WTC11 (cell line): ENCODE data around the gene PLPP3. TPM values are rescaled to one million over a fixed set of nuclear protein-coding genes. Genes with fewer than 3 reads are reported as not detected.

Source experiments
- ATAC-seq: fragments of 200-7000 bp; cut with Tn5 transposase; 2 replicates; pipeline ENCODE4 v1.10.0; 2021; ENCODE audit warnings: mild to moderate bottlenecking, moderate library complexity
- CTCF ChIA-PET: fragments of 300-600 bp; sonication (Branson Sonifier 250); formaldehyde crosslinking; loops from one replicate; lab custom pipeline; 2021; ENCODE audit warnings: antibody characterized with exemption; lab: Charles Lee
- POLR2A ChIA-PET: fragments of 350-600 bp; sonication (Branson Sonifier 250); formaldehyde crosslinking; loops from one replicate; lab custom pipeline; 2021; ENCODE audit warnings: antibody characterized with exemption; lab: Charles Lee
- DNase-seq: peaks from one replicate; pipeline ENCODE4 v3.0.0; 2021; ENCODE audit warnings: low spot score
- H3K27ac Mint-ChIP-seq: 2 replicates; pipeline ENCODE4 v1.8.0; 2021; ENCODE audit warnings: mixed read lengths
- H3K27me3 Mint-ChIP-seq: 2 replicates; pipeline ENCODE4 v1.8.0; 2021; ENCODE audit warnings: low read depth, mild to moderate bottlenecking, moderate library complexity, mixed read lengths
- H3K36me3 Mint-ChIP-seq: 2 replicates; pipeline ENCODE4 v1.8.0; 2021; ENCODE audit warnings: mixed read lengths
- H3K4me1 Mint-ChIP-seq: 2 replicates; pipeline ENCODE4 v1.8.0; 2022; ENCODE audit warnings: mixed read lengths
- H3K4me3 Mint-ChIP-seq: 2 replicates; pipeline ENCODE4 v1.8.0; 2021; ENCODE audit warnings: mild to moderate bottlenecking, moderate library complexity, mixed read lengths
- H3K9me3 Mint-ChIP-seq: 2 replicates; pipeline ENCODE4 v1.8.0; 2021; ENCODE audit warnings: mixed read lengths
- ATF3 ChIP-seq: sonication (generic); formaldehyde crosslinking; conservative IDR thresholded peaks from 2 replicates; pipeline ENCODE4 v1.8.1; 2022; ENCODE audit warnings: mild to moderate bottlenecking, missing genetic modification reagents
- E2F1 ChIP-seq: sonication (generic); formaldehyde crosslinking; IDR thresholded peaks from 2 replicates; pipeline ENCODE4 v1.8.0; 2022; ENCODE audit warnings: mild to moderate bottlenecking, missing genetic modification reagents
- E2F5 ChIP-seq: sonication (generic); formaldehyde crosslinking; IDR thresholded peaks from 2 replicates; pipeline ENCODE4 v1.8.1; 2022; ENCODE audit warnings: mild to moderate bottlenecking, moderate library complexity, missing genetic modification reagents
- ESRRA ChIP-seq: sonication (generic); formaldehyde crosslinking; IDR thresholded peaks from 2 replicates; pipeline ENCODE4 v1.8.1; 2022; ENCODE audit warnings: mild to moderate bottlenecking, missing genetic modification reagents, borderline replicate concordance
- FOXP4 ChIP-seq: sonication (generic); formaldehyde crosslinking; IDR thresholded peaks from 2 replicates; pipeline ENCODE4 v1.8.0; 2022; ENCODE audit warnings: mild to moderate bottlenecking, missing genetic modification reagents
- JAZF1 ChIP-seq: fragments of 250-450 bp; sonication (Bioruptor Pico); IDR thresholded peaks from 2 replicates; pipeline ENCODE4 v1.9.0; 2021; ENCODE audit warnings: moderate library complexity, mild to moderate bottlenecking, inconsistent platforms
- KAT7 ChIP-seq: sonication (generic); formaldehyde crosslinking; IDR thresholded peaks from 2 replicates; pipeline ENCODE4 v1.8.1; 2023; ENCODE audit warnings: missing genetic modification reagents, mild to moderate bottlenecking, borderline replicate concordance
- MYBL2 ChIP-seq: sonication (generic); formaldehyde crosslinking; IDR thresholded peaks from 2 replicates; pipeline ENCODE4 v1.8.1; 2023; ENCODE audit warnings: mild to moderate bottlenecking, moderate library complexity, missing genetic modification reagents
- NR1H2 ChIP-seq: sonication (generic); formaldehyde crosslinking; IDR thresholded peaks from 2 replicates; pipeline ENCODE4 v1.9.0; 2021; ENCODE audit warnings: mild to moderate bottlenecking, moderate library complexity, missing genetic modification reagents
- NR3C1 ChIP-seq: sonication (generic); formaldehyde crosslinking; conservative IDR thresholded peaks from 2 replicates; pipeline ENCODE4 v1.8.1; 2023; ENCODE audit warnings: low read depth, mild to moderate bottlenecking, missing genetic modification reagents
- OVOL2 ChIP-seq: fragments of 250-450 bp; sonication (Bioruptor Pico); IDR thresholded peaks from 2 replicates; pipeline ENCODE4 v1.9.0; 2021; ENCODE audit warnings: mild to moderate bottlenecking, borderline replicate concordance
- PRRX2 ChIP-seq: fragments of 250-450 bp; sonication (Bioruptor Pico); IDR thresholded peaks from 2 replicates; pipeline ENCODE4 v1.8.0; 2021; ENCODE audit warnings: mild to moderate bottlenecking
- SMAD4 ChIP-seq: sonication (generic); formaldehyde crosslinking; IDR thresholded peaks from 2 replicates; pipeline ENCODE4 v1.8.0; 2022; ENCODE audit warnings: mild to moderate bottlenecking, missing genetic modification reagents
- TEAD1 ChIP-seq: sonication (generic); formaldehyde crosslinking; IDR thresholded peaks from 2 replicates; pipeline ENCODE4 v1.8.0; 2022; ENCODE audit warnings: mild to moderate bottlenecking, missing genetic modification reagents
- TP53 ChIP-seq: sonication (generic); formaldehyde crosslinking; IDR thresholded peaks from 2 replicates; pipeline ENCODE4 v1.8.1; 2023; ENCODE audit warnings: mild to moderate bottlenecking, missing genetic modification reagents
- ZNF138 ChIP-seq: sonication (generic); formaldehyde crosslinking; conservative IDR thresholded peaks from 2 replicates; pipeline ENCODE4 v1.8.1; 2022; ENCODE audit warnings: mild to moderate bottlenecking, moderate library complexity, missing genetic modification reagents
- ZNF263 ChIP-seq: sonication (generic); formaldehyde crosslinking; IDR thresholded peaks from 2 replicates; pipeline ENCODE4 v1.8.1; 2022; ENCODE audit warnings: low read depth, mild to moderate bottlenecking, moderate library complexity, missing genetic modification reagents
- ZNF317 ChIP-seq: sonication (generic); formaldehyde crosslinking; IDR thresholded peaks from 2 replicates; pipeline ENCODE4 v1.8.1; 2023; ENCODE audit warnings: low read depth, mild to moderate bottlenecking, moderate library complexity, missing genetic modification reagents, borderline replicate concordance
- ZNF396 ChIP-seq: fragments of 250-450 bp; sonication (Bioruptor Pico); IDR thresholded peaks from 2 replicates; pipeline ENCODE4 v1.8.0; 2021; ENCODE audit warnings: mild to moderate bottlenecking, moderate library complexity, borderline replicate concordance
- ZNF671 ChIP-seq: fragments of 250-450 bp; sonication (Bioruptor Pico); IDR thresholded peaks from 2 replicates; pipeline ENCODE4 v1.8.0; 2021; ENCODE audit warnings: mild to moderate bottlenecking
- total RNA-seq: library from RNA; stranded (reverse); gene quantifications from 3 replicates; pipeline ENCODE4 v1.2.3, GENCODE V29; 2021
- TF ChIP-seq, protein P1 (sequence below): sonication (generic); formaldehyde crosslinking; IDR thresholded peaks from 2 replicates; pipeline ENCODE4 v1.8.1; 2022; ENCODE audit warnings: mild to moderate bottlenecking, missing genetic modification reagents, moderate library complexity, borderline replicate concordance
- TF ChIP-seq, protein P2 (sequence below): sonication (generic); formaldehyde crosslinking; IDR thresholded peaks from 2 replicates; pipeline ENCODE4 v1.8.1; 2022; ENCODE audit warnings: low read depth, mild to moderate bottlenecking, moderate library complexity, missing genetic modification reagents, borderline replicate concordance
- TF ChIP-seq, protein P3 (sequence below): fragments of 250-450 bp; sonication (Bioruptor Pico); IDR thresholded peaks from 2 replicates; pipeline ENCODE4 v1.9.0; 2021; ENCODE audit warnings: moderate library complexity, mild to moderate bottlenecking, inconsistent platforms, borderline replicate concordance
- TF ChIP-seq, protein P4 (sequence below): sonication (generic); formaldehyde crosslinking; IDR thresholded peaks from 2 replicates; pipeline ENCODE4 v1.8.0; 2022; ENCODE audit warnings: mild to moderate bottlenecking, missing genetic modification reagents

Gene PLPP3
- total RNA-seq, 1 experiment from 2014 or later = 31.0 TPM

- ATAC-seq (no peak), DNase-seq (no peak)
- no peak overlapping the region for H3K4me3 Mint-ChIP-seq
- no peaks in the 10 kb centered on the region; the same call in 1 of the 2 replicates for H3K36me3 Mint-ChIP-seq
- no peak overlapping the region for H3K27ac Mint-ChIP-seq
- CTCF ChIA-PET = no interaction called here
- POLR2A ChIA-PET = no interaction called here
- H3K27me3 Mint-ChIP-seq = no peaks in the 10 kb centered on the region
- no peak for TF ChIP-seq E2F1
- no peak for TF ChIP-seq TEAD1 (CRISPR knock-in tag)
- TF ChIP-seq, protein P1, sequence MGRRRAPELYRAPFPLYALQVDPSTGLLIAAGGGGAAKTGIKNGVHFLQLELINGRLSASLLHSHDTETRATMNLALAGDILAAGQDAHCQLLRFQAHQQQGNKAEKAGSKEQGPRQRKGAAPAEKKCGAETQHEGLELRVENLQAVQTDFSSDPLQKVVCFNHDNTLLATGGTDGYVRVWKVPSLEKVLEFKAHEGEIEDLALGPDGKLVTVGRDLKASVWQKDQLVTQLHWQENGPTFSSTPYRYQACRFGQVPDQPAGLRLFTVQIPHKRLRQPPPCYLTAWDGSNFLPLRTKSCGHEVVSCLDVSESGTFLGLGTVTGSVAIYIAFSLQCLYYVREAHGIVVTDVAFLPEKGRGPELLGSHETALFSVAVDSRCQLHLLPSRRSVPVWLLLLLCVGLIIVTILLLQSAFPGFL (CRISPR knock-in tag) = no peak
- TF ChIP-seq ZNF317 (CRISPR knock-in tag) = no peak
- no peak for TF ChIP-seq MYBL2 (CRISPR knock-in tag)
- TF ChIP-seq, protein P2, sequence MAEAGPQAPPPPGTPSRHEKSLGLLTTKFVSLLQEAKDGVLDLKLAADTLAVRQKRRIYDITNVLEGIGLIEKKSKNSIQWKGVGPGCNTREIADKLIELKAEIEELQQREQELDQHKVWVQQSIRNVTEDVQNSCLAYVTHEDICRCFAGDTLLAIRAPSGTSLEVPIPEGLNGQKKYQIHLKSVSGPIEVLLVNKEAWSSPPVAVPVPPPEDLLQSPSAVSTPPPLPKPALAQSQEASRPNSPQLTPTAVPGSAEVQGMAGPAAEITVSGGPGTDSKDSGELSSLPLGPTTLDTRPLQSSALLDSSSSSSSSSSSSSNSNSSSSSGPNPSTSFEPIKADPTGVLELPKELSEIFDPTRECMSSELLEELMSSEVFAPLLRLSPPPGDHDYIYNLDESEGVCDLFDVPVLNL (CRISPR knock-in tag) = no peak
- TF ChIP-seq, protein P3, sequence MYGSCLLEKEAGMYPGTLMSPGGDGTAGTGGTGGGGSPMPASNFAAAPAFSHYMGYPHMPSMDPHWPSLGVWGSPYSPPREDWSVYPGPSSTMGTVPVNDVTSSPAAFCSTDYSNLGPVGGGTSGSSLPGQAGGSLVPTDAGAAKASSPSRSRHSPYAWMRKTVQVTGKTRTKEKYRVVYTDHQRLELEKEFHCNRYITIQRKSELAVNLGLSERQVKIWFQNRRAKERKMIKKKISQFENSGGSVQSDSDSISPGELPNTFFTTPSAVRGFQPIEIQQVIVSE (CRISPR knock-in tag) = no peak
- TF ChIP-seq ZNF396 (CRISPR knock-in tag) = no peak
- TF ChIP-seq ZNF138 = no peak
- no peak for TF ChIP-seq FOXP4 (CRISPR knock-in tag)
- TF ChIP-seq, protein P4, sequence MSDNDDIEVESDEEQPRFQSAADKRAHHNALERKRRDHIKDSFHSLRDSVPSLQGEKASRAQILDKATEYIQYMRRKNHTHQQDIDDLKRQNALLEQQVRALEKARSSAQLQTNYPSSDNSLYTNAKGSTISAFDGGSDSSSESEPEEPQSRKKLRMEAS (CRISPR knock-in tag) = no peak
- TF ChIP-seq ATF3 (CRISPR knock-in tag) = no peak
- no peak for TF ChIP-seq TP53 (CRISPR knock-in tag)
- TF ChIP-seq NR1H2 (CRISPR knock-in tag) = no peak
- TF ChIP-seq ZNF671 (CRISPR knock-in tag) = no peak
- TF ChIP-seq NR3C1 = no peak
- TF ChIP-seq JAZF1 = no peak
- peaks cover 24% of the 10 kb centered on the region for H3K4me1 Mint-ChIP-seq
- H3K9me3 Mint-ChIP-seq = peaks cover 12% of the 10 kb centered on the region
Observed at GRCh38 chr1:56626546-56626945, 47.2 kb upstream of the PLPP3 start.

GRCh38 chr1:56625819-56626440 lies 46.6 kb upstream of the PLPP3 start:
- no peak overlapping the region for H3K27ac Mint-ChIP-seq
- H3K27me3 Mint-ChIP-seq = no peaks in the 10 kb centered on the region
- ATAC-seq (no peak), DNase-seq (no peak)
- peaks cover 24% of the 10 kb centered on the region for H3K4me1 Mint-ChIP-seq
- POLR2A ChIA-PET = no interaction called here
- H3K9me3 Mint-ChIP-seq = peaks cover 12% of the 10 kb centered on the region
- H3K4me3 Mint-ChIP-seq = no peak overlapping the region
- CTCF ChIA-PET = interaction anchor here (1.0 kb wide), 1 partner anchor 1250 kb away, joined by 4 read pairs; no protein-coding TSS in a partner anchor
- H3K36me3 Mint-ChIP-seq = no peaks in the 10 kb centered on the region; the same call in 1 of the 2 replicates
- TF ChIP-seq ATF3 (CRISPR knock-in tag) = no peak
- no peak for TF ChIP-seq ESRRA (CRISPR knock-in tag)
- no peak for TF ChIP-seq ZNF263 (CRISPR knock-in tag)
- TF ChIP-seq SMAD4 (CRISPR knock-in tag) = no peak
- no peak for TF ChIP-seq PRRX2 (CRISPR knock-in tag)
- TF ChIP-seq KAT7 (CRISPR knock-in tag) = no peak
- no peak for TF ChIP-seq ZNF396 (CRISPR knock-in tag)
- no peak for TF ChIP-seq OVOL2 (CRISPR knock-in tag)
- TF ChIP-seq E2F1 = no peak
- TF ChIP-seq E2F5 (CRISPR knock-in tag) = no peak
